HG03039 (cell line): ENCODE measurements around the gene CAMK2B.
"Not testable (repeated sequence)": the region's sequence is repeated elsewhere in the genome, so short reads cannot be mapped to it uniquely, and the experiment has no call there.

Source experiments
- ATAC-seq: cut with Tn5 transposase; IDR thresholded peaks from one replicate; pipeline ENCODE4 v1.9.1; 2021; ENCODE audit warnings: mild to moderate bottlenecking, moderate library complexity; ENCODE audit not compliant: unreplicated experiment

CAMK2B gene

GRCh38 chr7:44219371-44220045, 105.9 kb downstream of the CAMK2B start:
- ATAC-seq, result no peak

DNA sequence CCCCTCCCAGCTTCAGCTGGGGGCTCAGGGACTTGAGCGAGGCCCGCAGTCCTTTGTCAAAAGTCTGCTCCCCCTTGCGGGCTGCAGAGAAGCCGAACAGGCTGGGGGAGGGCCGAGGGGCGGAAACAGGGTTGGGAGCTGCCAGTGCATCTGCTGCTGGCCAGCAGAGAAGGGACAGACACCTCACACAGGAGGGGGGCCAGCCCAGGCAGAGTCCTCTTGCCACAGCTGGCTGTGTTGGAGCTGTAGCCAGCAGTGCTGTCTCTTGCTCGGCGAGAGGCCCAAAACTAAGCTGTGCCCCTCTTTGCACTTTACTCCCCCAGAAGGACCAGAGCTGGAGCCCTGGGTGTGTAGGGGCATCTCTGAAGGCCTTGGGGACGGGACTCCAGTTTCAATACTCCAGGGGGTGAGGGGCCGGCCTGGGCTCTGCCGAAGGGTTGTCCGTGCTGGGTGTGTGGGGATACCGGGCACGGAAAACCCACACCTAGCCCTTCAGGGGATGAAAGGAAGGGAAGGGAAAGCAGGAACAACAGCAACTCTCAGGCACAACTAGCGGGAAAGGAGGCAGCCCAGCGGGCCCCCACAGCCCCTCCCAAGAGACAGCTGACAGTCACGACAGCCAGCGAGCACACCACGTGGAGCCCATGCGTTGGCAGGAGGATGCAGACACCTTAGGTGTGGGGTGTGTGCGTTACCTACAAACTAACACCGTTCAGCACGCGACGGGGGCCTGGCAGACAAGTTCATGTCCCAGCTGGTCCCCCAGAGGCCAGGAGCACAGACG, 106.8 kb downstream of the CAMK2B start:
- no peak for ATAC-seq

DNA sequence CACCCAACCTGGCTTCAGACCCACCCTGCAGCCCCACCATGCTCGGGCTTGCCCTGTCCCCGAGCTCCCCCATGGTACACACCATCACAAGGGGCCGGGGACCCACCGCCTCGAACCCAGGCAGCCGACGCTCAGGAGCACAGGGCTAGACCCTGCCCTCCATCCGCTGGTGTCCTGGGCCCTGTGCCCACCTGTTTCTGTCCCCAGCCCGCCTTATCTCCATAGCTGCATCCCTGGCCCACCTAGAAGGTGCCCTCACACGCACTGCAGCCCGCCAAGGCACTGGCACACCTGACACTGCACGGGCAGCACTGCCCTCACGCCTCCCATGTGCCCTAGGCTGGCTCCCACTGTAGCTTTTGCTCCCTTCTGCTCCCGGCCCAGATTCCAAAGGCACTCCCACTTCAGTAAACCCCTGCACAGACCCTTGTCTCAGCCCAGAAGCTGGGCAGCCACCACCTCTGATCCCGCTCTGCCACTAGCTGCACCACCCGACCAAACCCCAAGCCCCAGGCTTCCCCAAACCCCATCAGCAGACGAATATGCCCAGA, 107.5 kb downstream of the CAMK2B start:
- no peak for ATAC-seq

GRCh38 chr7:44217223-44217714, 108.1 kb downstream of the CAMK2B start:
- no peak for ATAC-seq

DNA sequence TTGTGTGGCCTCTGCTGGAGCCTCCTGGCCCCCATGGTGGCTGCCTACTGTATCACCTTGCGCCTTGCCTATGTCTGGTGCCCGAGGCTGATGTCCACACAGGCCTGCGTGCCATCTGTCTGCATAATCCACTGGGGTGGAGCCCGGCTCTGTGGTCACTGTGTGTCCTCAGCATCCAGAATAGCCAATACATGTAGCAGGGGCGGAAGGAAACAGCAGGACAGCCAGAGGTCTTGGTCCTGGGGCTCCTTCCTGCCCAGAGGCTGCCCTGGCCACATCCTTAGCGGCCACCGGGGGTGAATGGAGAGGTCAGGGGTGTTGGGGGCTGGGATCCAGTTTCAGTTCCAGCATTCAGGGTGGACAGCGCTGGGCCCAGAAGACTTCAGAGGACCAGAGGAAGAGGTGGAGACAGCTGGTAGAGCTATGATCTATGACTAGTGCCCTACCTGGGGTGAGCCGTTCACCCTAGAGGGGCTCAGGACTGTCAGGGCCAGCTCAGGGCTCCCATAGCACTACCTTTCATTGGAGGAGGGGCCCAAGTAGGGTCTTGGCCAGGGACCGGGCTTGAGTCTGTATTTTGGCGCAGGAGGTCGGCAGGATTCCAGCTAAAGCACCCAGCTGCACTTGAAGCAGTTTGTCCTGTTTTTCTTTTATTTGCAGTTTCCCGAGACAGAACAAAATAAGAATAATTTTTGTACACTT, 108.7 kb downstream of the CAMK2B start:
- ATAC-seq, result no peak

GRCh38 chr7:44216019-44216418, 109.4 kb downstream of the CAMK2B start:
- ATAC-seq, result no peak

- no peak for ATAC-seq
These were observed 109.9 kb downstream of the CAMK2B start for GRCh38 chr7:44215531-44215930.

DNA sequence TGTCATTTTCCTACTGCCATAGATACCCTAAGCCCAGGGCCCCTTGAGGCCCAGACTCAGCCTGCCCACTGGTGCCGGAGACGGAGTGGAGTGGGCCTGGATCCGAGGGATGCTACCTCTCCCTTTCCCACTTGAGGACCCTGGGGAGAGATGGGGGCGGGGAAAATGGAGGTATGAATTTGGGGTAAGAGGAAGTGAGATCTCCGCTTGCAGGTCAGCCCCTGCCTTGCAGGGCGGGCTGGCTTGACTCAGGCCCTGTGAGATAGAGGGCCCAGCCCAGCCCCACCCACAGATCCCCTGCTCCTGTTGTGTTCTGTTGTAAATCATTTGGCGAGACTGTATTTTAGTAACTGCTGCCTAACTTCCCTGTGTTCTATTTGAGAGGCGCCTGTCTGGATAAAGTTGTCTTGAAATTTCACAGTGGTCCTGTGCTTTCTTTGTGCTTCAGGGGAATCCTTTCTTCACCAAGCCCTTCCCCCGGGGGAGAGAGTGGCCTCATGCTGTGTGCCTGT, 111.5 kb downstream of the CAMK2B start:
- ATAC-seq, result no peak

DNA sequence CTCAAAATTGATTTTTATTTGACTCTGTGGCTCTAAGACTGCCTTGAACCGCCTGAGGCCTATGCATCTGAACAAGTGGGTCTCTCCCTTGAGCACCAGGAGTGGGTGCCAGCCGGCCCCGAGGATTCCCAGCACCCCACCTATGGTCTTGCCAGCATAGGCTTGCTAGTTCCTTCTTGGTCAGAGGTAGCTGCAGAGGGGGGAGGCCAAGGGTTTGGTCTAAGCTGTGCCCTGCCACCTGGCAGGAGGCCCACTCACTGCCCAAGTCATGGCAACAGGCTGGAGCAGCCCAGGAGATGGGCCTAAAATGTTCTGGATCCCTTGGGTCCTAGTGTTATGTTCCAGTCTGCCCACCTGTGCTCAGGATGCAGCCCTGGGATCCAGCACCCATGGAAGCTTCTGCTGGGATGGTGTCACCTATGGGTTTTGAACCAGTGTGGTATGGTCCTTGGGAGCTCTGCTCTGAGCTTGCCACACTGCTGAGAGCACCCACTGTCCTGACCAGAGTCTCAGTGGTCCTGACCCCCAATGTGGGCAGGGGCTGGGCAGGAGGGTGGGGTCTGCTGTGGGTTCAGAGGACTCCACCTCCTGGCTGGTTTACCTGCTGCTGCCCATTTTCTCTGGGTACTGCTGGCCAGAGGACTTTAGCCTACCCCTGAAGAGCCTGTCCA, 112.1 kb downstream of the CAMK2B start:
- no peak for ATAC-seq

DNA sequence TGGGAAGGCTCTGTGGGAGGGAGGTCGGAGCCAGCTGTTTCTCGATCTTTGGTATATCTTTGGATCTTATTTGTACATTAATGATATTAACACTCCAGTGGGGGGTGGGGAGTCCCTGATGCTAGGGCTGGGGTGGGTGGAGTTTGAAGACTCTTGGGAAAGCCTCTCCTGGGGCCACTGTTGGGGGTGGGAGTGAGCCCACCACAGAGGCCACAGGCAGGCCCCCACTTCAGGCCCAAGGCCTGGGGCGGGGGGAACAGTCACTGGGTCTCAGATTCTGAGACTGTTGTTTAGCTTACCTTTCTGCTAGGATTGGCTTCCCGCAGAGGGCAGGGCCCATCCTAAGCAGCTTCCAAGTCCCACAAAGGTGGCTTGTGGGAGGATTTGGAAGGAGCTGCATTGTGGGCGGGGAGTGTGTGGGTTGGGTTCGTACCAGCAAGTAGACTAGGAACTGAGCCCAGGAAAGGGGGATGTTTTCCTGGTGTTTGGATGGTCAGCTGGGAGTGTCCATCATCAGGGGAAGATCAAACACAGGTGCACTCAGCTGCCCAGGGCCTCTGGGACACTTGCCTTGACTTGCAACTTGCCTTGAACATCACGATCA, 112.7 kb downstream of the CAMK2B start:
- ATAC-seq, result no peak

DNA sequence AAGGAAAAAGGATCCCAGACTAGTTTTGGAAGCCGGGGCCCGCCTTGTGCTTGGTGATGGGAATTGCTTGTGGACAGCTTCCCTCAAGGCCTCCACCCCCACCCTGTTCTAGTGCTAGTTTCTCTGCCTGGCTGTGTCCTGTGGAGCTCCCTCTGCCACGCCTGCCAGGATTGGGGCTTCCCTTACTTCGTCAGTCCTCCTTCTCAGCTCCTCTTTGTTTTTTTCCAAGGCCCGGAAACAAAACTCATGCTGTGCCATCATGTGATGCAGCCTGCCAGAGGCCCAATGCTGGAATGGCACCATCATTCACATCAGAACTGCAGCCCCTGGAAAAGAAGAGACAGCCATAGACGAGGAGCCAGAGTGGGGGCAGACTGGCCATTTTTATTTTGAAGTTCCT, 113.4 kb downstream of the CAMK2B start:
- no peak for ATAC-seq

- ATAC-seq, result no peak
These were observed 114.2 kb downstream of the CAMK2B start for GRCh38 chr7:44211126-44211675.

DNA sequence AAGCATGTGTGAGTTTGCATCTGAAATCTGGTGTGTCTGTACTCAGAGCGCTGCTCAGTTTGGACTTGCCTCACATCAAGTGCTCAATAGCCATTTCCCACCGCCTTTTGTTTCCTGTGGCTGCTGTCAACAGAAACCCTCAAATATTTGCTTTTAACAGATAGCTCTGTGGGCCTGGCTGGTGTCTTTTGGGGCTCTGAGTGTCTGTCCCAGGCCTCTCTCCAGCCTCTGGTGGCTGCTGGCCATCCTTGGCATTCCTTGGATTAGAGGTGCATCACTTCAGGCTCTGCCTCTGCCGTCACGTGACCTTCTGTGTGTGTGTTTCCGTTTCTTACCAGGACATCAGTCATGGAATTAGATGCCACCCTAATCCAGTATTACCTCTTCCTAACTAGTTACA, 115.3 kb downstream of the CAMK2B start:
- ATAC-seq, result no peak

GRCh38 chr7:44208085-44208484, 117.3 kb downstream of the CAMK2B start:
- ATAC-seq, result no peak

DNA sequence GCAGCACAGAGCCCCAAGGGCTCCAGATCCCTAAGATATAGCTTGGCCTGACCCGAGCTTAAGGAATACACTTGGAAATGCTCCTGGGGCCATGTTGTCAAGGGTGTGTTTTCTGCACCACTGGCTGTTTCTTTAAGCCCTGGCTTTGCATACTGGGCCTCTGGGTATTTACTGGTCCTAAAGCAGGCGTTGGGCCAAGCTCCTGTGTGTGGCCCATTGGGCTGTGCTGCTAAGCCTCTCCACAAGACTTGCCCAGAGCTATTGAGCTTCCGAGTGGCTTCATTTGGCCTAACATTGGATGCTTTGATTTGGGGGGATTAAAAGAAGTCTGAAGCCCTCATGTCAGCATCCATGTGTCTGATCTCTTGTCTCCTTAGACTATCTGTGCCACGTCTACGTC, 119.4 kb downstream of the CAMK2B start:
- ATAC-seq, result no peak

- ATAC-seq, result no peak
These were observed 123.6 kb downstream of the CAMK2B start for GRCh38 chr7:44201813-44202212.

GRCh38 chr7:44200699-44201461, 124.5 kb downstream of the CAMK2B start, which contains the start of gene YKT6:
YKT6 (plus strand) TSS chr7:44200978; CDS start chr7:44201136, 158 bp downstream.
- peak; percentile 98 for ATAC-seq

DNA sequence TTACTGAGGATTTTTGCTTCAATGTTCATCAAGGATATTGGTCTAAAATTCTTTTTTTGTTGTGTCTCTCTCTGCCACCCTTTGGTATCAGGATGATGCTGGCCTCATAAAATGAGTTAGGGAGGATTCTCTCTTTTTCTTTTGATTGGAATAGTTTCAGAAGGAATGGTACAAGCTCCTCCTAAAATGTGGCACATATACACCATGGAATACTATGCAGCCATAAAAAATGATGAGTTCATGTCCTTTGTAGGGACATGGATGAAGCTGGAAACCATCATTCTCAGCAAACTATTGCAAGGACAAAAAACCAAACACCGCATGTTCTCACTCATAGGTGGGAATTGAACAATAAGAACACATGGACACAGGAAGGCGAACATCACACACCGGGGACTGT, 125.2 kb downstream of the CAMK2B start:
- not testable (repeated sequence) for ATAC-seq

- ATAC-seq, result no peak
These were observed 127.9 kb downstream of the CAMK2B start for GRCh38 chr7:44197474-44197873.
